Left kidney (tissue), 8 donors: ENCODE measurements around the gene CREM. TPM values are rescaled to one million over a fixed set of nuclear protein-coding genes. Genes with fewer than 3 reads are reported as not detected.
A peak's percentile ranks its signal among the peaks of the same experiment; 100 is the strongest.
"Not testable (repeated sequence)": the region's sequence is repeated elsewhere in the genome, so short reads cannot be mapped to it uniquely, and the experiment has no call there.

Experiments
- DNase-seq: peaks from one replicate; pipeline ENCODE4 v3.0.0-alpha.2; 2013
- long read RNA-seq, 8 donors: transcript quantifications; one replicate each; lab custom pipeline, GENCODE V29; 2026
- polyA plus RNA-seq: library from polyadenylated mRNA; unstranded; fragments of 120-200 nt; gene quantifications from one replicate; pipeline ENCODE4 v1.2.1, GENCODE V29; 2013; ENCODE audit not compliant: insufficient read length

Gene CREM
- polyA plus RNA-seq: 43.4 TPM
- long read RNA-seq, donor 1, transcript CREM-211 (4 exons, 1,207 nt): major isoform, 7 of 22 reads
- long read RNA-seq, donor 1, transcript CREM-218 (3 exons, 1,416 nt): minor isoform, 6 of 22 reads
- long read RNA-seq, donor 1, partial matches to known transcripts: 0 of 22 reads
- long read RNA-seq, donor 1, other reads (novel, unspliced or antisense): 0 of 22 reads
- long read RNA-seq, donor 2, transcript CREM-211 (4 exons, 1,207 nt): major isoform, 6 of 14 reads
- long read RNA-seq, donor 2, partial matches to known transcripts: 0 of 14 reads
- long read RNA-seq, donor 2, other reads (novel, unspliced or antisense): 0 of 14 reads
- long read RNA-seq, donor 3, transcript CREM-211 (4 exons, 1,207 nt): major isoform, 7 of 18 reads
- long read RNA-seq, donor 3, transcript CREM-218 (3 exons, 1,416 nt): minor isoform, 6 of 18 reads
- long read RNA-seq, donor 3, partial matches to known transcripts: 0 of 18 reads
- long read RNA-seq, donor 3, other reads (novel, unspliced or antisense): 0 of 18 reads
- long read RNA-seq, donor 4, partial matches to known transcripts: 0 of 1 reads
- long read RNA-seq, donor 4, other reads (novel, unspliced or antisense): 0 of 1 reads
- long read RNA-seq, donor 5, transcript CREM-218 (3 exons, 1,416 nt): major isoform, 9 of 27 reads
- long read RNA-seq, donor 5, transcript CREM-211 (4 exons, 1,207 nt): minor isoform, 6 of 27 reads
- long read RNA-seq, donor 5, partial matches to known transcripts: 0 of 27 reads
- long read RNA-seq, donor 5, other reads (novel, unspliced or antisense): 0 of 27 reads
- long read RNA-seq, donor 6, transcript CREM-211 (4 exons, 1,207 nt): major isoform, 8 of 18 reads
- long read RNA-seq, donor 6, partial matches to known transcripts: 0 of 18 reads
- long read RNA-seq, donor 6, other reads (novel, unspliced or antisense): 0 of 18 reads
- long read RNA-seq, donor 7, transcript CREM-211 (4 exons, 1,207 nt): major isoform, 8 of 31 reads
- long read RNA-seq, donor 7, transcript CREM-218 (3 exons, 1,416 nt): minor isoform, 5 of 31 reads
- long read RNA-seq, donor 7, partial matches to known transcripts: 10 of 31 reads
- long read RNA-seq, donor 7, other reads (novel, unspliced or antisense): 0 of 31 reads
- long read RNA-seq, donor 8, partial matches to known transcripts: 0 of 10 reads
- long read RNA-seq, donor 8, other reads (novel, unspliced or antisense): 0 of 10 reads

GRCh38 chr10:35126530-35127288, at the start of gene CREM:
CREM (plus strand) TSS chr10:35126846; CDS start chr10:35137836, 10,990 bp downstream.
- peak; percentile 98 for DNase-seq

- no peak for DNase-seq
Observed at GRCh38 chr10:35079265-35079664, 47.4 kb upstream of the CREM start.

GRCh38 chr10:35079763-35080162, 46.9 kb upstream of the CREM start:
- DNase-seq: no peak

GRCh38 chr10:35080261-35080660, 46.4 kb upstream of the CREM start:
- not testable (repeated sequence) for DNase-seq

- no peak for DNase-seq
Observed at GRCh38 chr10:35083242-35083641, 43.4 kb upstream of the CREM start.

GRCh38 chr10:35089611-35090161, 37.0 kb upstream of the CREM start:
- peak; percentile 55 for DNase-seq

GRCh38 chr10:35090162-35090954, 36.3 kb upstream of the CREM start, which contains the start of gene CUL2:
CUL2 (minus strand) TSS chr10:35090341; CDS start chr10:35071317, 19,024 bp downstream.
- peak; percentile 96 for DNase-seq

- no peak for DNase-seq
Observed at GRCh38 chr10:35091994-35092790, 34.5 kb upstream of the CREM start.

GRCh38 chr10:35092851-35093250, 33.8 kb upstream of the CREM start:
- no peak for DNase-seq

GRCh38 chr10:35096312-35096711, 30.3 kb upstream of the CREM start:
- DNase-seq: no peak

GRCh38 chr10:35097510-35097909, 29.1 kb upstream of the CREM start:
- no peak for DNase-seq

GRCh38 chr10:35103882-35104281, 22.8 kb upstream of the CREM start:
- no peak for DNase-seq

- DNase-seq: no peak
Observed at GRCh38 chr10:35112571-35112970, 14.1 kb upstream of the CREM start.

GRCh38 chr10:35119378-35119777, 7.3 kb upstream of the CREM start:
- no peak for DNase-seq

GRCh38 chr10:35124540-35124939, 2.1 kb upstream of the CREM start:
- no peak for DNase-seq

- no peak for DNase-seq
Observed at GRCh38 chr10:35126062-35126529, 550 bp upstream of the CREM start.

- DNase-seq: peak; percentile 49
Observed at GRCh38 chr10:35127289-35127891, 744 bp downstream of the CREM start.

- no peak for DNase-seq
Observed at GRCh38 chr10:35129185-35129674, 2.6 kb downstream of the CREM start.

GRCh38 chr10:35130663-35131062, 4.0 kb downstream of the CREM start:
- DNase-seq: no peak
